PC-3 (cell line): ENCODE results near the gene LILRB3. TPM values are rescaled to one million over a fixed set of nuclear protein-coding genes. Genes with fewer than 3 reads are reported as not detected.

Experiments
- ATAC-seq: fragments of 200-7000 bp; cut with Tn5 transposase; 2 replicates; pipeline ENCODE4 v1.9.1; 2020; ENCODE audit warnings: mild to moderate bottlenecking, moderate library complexity
- BruUV-seq: library from RNA; stranded (reverse); fragments of 400-500 nt; replicated peaks from 2 replicates; lab custom pipeline; 2021; lab: Mats Ljungman, UMichigan
- CTCF ChIA-PET: fragments of 300-600 bp; sonication (Branson Sonifier 250); formaldehyde crosslinking; loops from one replicate; lab custom pipeline; 2022; ENCODE audit warnings: antibody characterized with exemption; lab: Charles Lee
- POLR2A ChIA-PET: fragments of 300-600 bp; sonication (Branson Sonifier 250); formaldehyde crosslinking; loops from one replicate; lab custom pipeline; 2022; ENCODE audit warnings: antibody characterized with exemption; ENCODE audit not compliant: unreplicated experiment; lab: Charles Lee
- DNase-seq: peaks from one replicate; pipeline ENCODE4 v3.0.0-alpha.2; 2015
- H2AFZ ChIP-seq: fragments of 300-600 bp; sonication (generic); 2 replicates; pipeline ENCODE4 v1.6.0; 2016; ENCODE audit warnings: antibody characterized with exemption, low read length
- H3F3A ChIP-seq: fragments of 300-600 bp; sonication (generic); one replicate; pipeline ENCODE4 v1.6.0; 2017; ENCODE audit warnings: antibody characterized with exemption, low read length, control low read depth, mild to moderate bottlenecking; ENCODE audit not compliant: unreplicated experiment
- H3K27ac ChIP-seq: fragments of 300-600 bp; sonication (generic); 2 replicates; pipeline ENCODE4 v1.5.1; 2016; ENCODE audit warnings: mild to moderate bottlenecking, low read length
- H3K27me3 ChIP-seq: fragments of 300-600 bp; sonication (generic); 2 replicates; pipeline ENCODE4 v1.6.1; 2016; ENCODE audit warnings: low read length, mixed read lengths
- H3K36me3 ChIP-seq: fragments of 300-600 bp; sonication (generic); 2 replicates; pipeline ENCODE4 v1.6.1; 2016; ENCODE audit warnings: low read depth, mixed run types, low read length, mixed read lengths
- H3K4me1 ChIP-seq: fragments of 300-600 bp; sonication (generic); 2 replicates; pipeline ENCODE4 v1.5.1; 2016; ENCODE audit warnings: low read length; ENCODE audit not compliant: insufficient read depth
- H3K4me2 ChIP-seq: fragments of 300-600 bp; sonication (generic); 2 replicates; pipeline ENCODE4 v1.6.0; 2016; ENCODE audit warnings: low read length
- H3K4me3 ChIP-seq: fragments of 300-600 bp; sonication (generic); 2 replicates; pipeline ENCODE4 v1.5.1; 2016; ENCODE audit warnings: mild to moderate bottlenecking, low read length, mixed read lengths
- H3K79me2 ChIP-seq: fragments of 300-600 bp; sonication (generic); 2 replicates; pipeline ENCODE4 v1.6.1; 2017; ENCODE audit warnings: low read length, mixed read lengths
- H3K9ac ChIP-seq: fragments of 300-600 bp; sonication (generic); 2 replicates; pipeline ENCODE4 v1.6.0; 2016; ENCODE audit warnings: mild to moderate bottlenecking, low read length
- H3K9me2 ChIP-seq: fragments of 300-600 bp; sonication (generic); replicated peaks from 2 replicates; pipeline ENCODE4 v1.6.1; 2016; ENCODE audit warnings: mixed run types, low read length, mixed read lengths
- H3K9me3 ChIP-seq: fragments of 300-600 bp; sonication (generic); 2 replicates; pipeline ENCODE4 v1.6.1; 2016; ENCODE audit warnings: low read length, mixed read lengths
- H4K20me1 ChIP-seq: fragments of 300-600 bp; sonication (generic); 2 replicates; pipeline ENCODE4 v1.6.1; 2016; ENCODE audit warnings: low read length, mixed read lengths
- EZH2 ChIP-seq: fragments of 300-600 bp; sonication (generic); IDR thresholded peaks from one replicate; pipeline ENCODE4 v1.6.1; 2017; ENCODE audit warnings: antibody characterized with exemption, mild to moderate bottlenecking, low read length; ENCODE audit not compliant: unreplicated experiment
- EZH2phosphoT487 ChIP-seq: fragments of 300-600 bp; sonication (generic); IDR thresholded peaks from 2 replicates; pipeline ENCODE4 v1.6.1; 2018; ENCODE audit warnings: mild to moderate bottlenecking, antibody characterized with exemption, low read length, borderline replicate concordance
- intact Hi-C: fragments of 100-400 bp; cut with micrococcal nuclease; formaldehyde crosslinking; loops from 2 replicates; pipeline ENCODE4 v1.9.0; 2023
- total RNA-seq: library from RNA; depleted of rRNA; stranded (reverse); fragments of >200 nt; gene quantifications from 2 replicates; pipeline ENCODE4 v1.2.3, GENCODE V29; 2014
- TF ChIP-seq, protein P1 (sequence below): fragments of 300-600 bp; sonication (generic); conservative IDR thresholded peaks from 2 replicates; pipeline ENCODE4 v1.5.1; 2017; ENCODE audit warnings: antibody characterized with exemption, low read depth, mild to moderate bottlenecking, low read length

The LILRB3 gene
- total RNA-seq, 1 experiment from 2014 or later, result not detected

DNA sequence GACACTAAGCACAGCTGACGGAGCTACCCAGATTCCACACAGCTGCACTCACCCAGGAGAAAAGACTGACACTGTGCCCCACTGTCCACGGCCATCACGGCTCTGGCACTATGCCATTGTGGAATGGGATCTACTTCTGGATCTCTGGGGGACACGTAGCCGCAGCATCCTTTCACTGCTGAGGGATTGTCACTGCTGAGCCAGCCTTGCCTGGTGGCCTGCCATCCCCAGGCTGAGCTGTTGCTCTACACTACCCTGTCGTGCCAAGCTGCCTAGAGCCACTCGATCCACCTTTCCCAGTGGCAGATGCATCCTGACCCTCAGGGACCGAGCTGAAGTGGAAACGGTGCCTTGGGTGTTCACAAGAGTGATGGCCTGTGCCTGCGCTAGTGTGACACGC, 39.3 kb upstream of the LILRB3 start:
- TF ChIP-seq EZH2 (no peak), EZH2phosphoT487 (no peak)
- TF ChIP-seq, protein P1, sequence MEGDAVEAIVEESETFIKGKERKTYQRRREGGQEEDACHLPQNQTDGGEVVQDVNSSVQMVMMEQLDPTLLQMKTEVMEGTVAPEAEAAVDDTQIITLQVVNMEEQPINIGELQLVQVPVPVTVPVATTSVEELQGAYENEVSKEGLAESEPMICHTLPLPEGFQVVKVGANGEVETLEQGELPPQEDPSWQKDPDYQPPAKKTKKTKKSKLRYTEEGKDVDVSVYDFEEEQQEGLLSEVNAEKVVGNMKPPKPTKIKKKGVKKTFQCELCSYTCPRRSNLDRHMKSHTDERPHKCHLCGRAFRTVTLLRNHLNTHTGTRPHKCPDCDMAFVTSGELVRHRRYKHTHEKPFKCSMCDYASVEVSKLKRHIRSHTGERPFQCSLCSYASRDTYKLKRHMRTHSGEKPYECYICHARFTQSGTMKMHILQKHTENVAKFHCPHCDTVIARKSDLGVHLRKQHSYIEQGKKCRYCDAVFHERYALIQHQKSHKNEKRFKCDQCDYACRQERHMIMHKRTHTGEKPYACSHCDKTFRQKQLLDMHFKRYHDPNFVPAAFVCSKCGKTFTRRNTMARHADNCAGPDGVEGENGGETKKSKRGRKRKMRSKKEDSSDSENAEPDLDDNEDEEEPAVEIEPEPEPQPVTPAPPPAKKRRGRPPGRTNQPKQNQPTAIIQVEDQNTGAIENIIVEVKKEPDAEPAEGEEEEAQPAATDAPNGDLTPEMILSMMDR, result no peak
- Histone ChIP-seq H3K27ac (no peak overlapping the region), H2AFZ (no peak overlapping the region), H3F3A (no peaks in the 10 kb centered on the region), H3K79me2 (no peaks in the 10 kb centered on the region), H3K27me3 (peaks cover 47% of the 10 kb centered on the region), H3K9me2 (no peaks in the 10 kb centered on the region), H3K9me3 (no peaks in the 10 kb centered on the region), H3K36me3 (no peaks in the 10 kb centered on the region), H3K4me1 (no peaks in the 10 kb centered on the region), H3K9ac (no peak overlapping the region), H3K4me3 (no peak overlapping the region), H4K20me1 (no peaks in the 10 kb centered on the region), H3K4me2 (no peak overlapping the region)
- CTCF ChIA-PET, result no interaction called here
- POLR2A ChIA-PET, result no interaction called here
- ATAC-seq (no peak), DNase-seq (no peak)
- no TSS peak for BruUV-seq
- intact Hi-C loops, result no loop called here

DNA sequence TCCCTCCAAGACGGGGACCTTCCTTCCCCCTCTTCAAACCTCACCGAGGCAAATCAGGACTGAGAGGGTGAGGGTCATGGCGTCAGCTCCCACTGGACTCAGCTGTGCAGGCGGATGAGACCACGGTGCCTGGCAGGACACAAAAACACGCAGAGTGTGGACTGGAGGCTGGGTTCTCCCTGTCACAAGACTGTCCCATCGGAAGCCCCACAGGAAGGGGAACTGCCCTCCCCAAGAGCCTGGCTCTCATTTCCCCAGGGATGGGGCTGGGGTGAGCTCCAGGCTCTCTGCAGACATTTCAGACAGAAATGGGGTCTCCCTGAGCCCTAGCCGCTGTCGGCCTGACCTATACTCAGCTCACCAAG, 34.3 kb upstream of the LILRB3 start, which contains the start of gene LILRB5:
Gene LILRB5 (minus strand): TSS at position 158 of the 365 bp plus-strand sequence. CDS start 80 bp downstream, at position 78.
- no peaks in the 10 kb centered on the region for H3K9me2 ChIP-seq
- peaks cover 88% of the 10 kb centered on the region for H3K27me3 ChIP-seq
- H4K20me1 ChIP-seq, result no peaks in the 10 kb centered on the region
- H3K9me3 ChIP-seq, result no peaks in the 10 kb centered on the region
- H3K9ac ChIP-seq, result no peak within 1 kb of the TSS
- H3K4me3 ChIP-seq, result no peak within 1 kb of the TSS
- H3K36me3 ChIP-seq, result no peaks in the 10 kb centered on the region
- H3K4me1 ChIP-seq, result no peaks in the 10 kb centered on the region
- intact Hi-C loops, result no loop called here
- ATAC-seq (no peak), DNase-seq (no peak)
- ChIA-PET POLR2A (no interaction called here), CTCF (no interaction called here)
- TF ChIP-seq, protein P1, result no peak
- TF ChIP-seq EZH2, result no peak
- no peak for TF ChIP-seq EZH2phosphoT487
- no TSS peak for BruUV-seq
- H3K79me2 ChIP-seq, result no peaks in the 10 kb centered on the region
- no peaks in the 10 kb centered on the region for H3F3A ChIP-seq
- no peak within 1 kb of the TSS for H2AFZ ChIP-seq
- no peak within 1 kb of the TSS for H3K27ac ChIP-seq
- H3K4me2 ChIP-seq, result no peak within 1 kb of the TSS

DNA sequence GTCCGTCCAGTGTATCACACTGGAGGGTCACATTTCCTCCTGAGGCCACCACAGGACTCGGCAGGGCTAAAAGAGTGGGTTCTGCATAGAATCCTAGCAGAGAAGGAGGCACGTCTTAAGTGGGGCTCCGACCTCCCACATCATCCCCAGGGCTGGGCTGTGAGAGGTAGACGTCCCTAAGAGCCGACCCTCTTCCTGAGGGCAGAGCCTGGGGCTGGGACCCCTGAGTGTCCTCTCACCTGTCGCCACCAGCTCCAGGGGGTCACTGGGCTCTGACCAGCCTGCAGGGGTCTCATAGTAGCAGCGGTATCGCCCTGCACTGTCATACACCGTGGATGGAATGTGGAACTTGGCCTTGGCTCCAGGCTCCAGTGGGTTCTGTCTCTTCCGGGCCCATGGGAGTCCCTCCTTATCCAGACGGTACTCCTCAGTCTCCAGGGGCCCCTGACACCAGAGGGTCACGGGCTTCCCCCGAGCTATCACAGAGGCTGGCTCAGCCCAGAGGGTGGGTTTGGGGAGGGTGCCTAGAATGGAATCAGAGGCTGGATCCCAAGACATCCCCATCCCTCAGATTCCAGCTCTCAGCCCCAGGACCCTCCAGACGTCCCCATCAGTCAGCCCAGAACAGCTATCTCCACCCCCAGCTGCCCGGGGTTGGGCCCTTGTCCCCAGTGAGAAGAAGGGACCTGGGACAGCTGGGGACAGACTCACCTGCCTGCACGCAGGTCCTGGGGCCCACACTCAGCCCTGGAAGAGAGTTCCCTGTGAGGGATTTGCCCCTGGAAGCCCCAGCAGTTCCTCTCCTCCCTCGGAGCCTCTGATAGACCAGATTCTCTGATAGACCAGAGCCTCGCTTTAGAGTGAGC, 33.7 kb upstream of the LILRB3 start:
- no peaks in the 10 kb centered on the region for H3K4me1 ChIP-seq
- H2AFZ ChIP-seq, result no peak overlapping the region
- ChIA-PET CTCF (no interaction called here), POLR2A (no interaction called here)
- H3K9me2 ChIP-seq, result no peaks in the 10 kb centered on the region
- ATAC-seq (no peak), DNase-seq (no peak)
- no peaks in the 10 kb centered on the region for H3K9me3 ChIP-seq
- no peaks in the 10 kb centered on the region for H3K79me2 ChIP-seq
- intact Hi-C loops, result no loop called here
- no peak overlapping the region for H3K27ac ChIP-seq
- no peak overlapping the region for H3K4me3 ChIP-seq
- H3K36me3 ChIP-seq, result no peaks in the 10 kb centered on the region
- H3K9ac ChIP-seq, result no peak overlapping the region
- H3K4me2 ChIP-seq, result no peak overlapping the region
- BruUV-seq, result no TSS peak
- peaks cover 89% of the 10 kb centered on the region for H3K27me3 ChIP-seq
- H3F3A ChIP-seq, result no peaks in the 10 kb centered on the region
- H4K20me1 ChIP-seq, result no peaks in the 10 kb centered on the region
- TF ChIP-seq EZH2phosphoT487 (no peak), EZH2 (no peak)
- TF ChIP-seq, protein P1, result no peak
